ENCODE data around the gene CCDC57. TPM values are rescaled to one million over a fixed set of nuclear protein-coding genes. Genes with fewer than 3 reads are reported as not detected.

The CCDC57 gene
- total RNA-seq, 1 experiment from 2014 or later: 31.0 TPM

DNA sequence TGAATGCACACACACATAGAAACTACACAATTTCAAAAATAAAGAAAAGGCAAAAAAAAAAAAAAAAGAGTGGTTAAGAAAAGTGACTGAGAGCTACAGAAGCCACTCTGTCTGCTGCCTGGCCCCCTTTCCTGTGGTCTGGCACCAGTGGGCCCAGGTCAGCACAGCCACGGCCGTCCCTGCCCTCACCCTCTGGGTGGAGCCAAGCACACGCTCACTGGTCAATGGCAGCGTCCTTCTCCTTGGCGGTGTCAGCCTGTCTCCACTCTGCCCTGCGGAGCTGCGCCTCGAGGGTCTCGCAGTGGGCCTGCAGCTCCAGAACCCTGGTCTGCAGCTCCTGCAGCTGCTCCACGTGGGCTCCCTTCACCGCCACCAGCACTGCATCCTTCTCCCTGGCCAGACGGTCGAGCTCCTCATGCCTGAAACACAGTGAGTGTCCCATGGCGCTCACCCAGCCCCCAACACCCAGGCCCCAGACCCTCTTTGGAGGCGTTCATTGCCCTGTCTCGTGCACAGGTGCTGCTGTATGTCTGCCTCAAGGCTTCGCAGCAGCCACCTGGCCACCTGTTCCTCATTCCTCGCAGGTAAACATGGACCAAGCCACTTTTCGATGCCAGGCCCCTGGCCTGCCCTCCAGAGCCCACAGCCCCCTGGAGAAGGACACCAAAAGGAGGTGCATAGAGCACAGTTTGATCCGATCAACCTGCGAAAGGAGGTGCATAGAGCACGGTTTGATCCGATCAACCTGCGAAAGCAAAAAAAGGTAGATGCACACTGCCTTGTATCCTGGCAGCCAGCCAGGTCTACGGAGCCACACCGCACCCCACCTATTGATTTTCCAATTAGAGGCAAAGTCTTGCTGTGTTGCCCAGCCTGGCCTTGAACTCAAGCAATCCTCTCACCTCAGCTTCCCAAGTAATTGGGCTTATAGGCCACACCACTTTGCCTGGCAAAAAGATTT is 24.4 kb downstream of the CCDC57 start:
- no peak overlapping the region for H3K4me3 Mint-ChIP-seq (ENCODE audit: unreplicated experiment)
- ChIA-PET POLR2A (no interaction called here), CTCF (interaction anchor here (0.6 to 1.1 kb wide), 3 partner anchors 18 to 48 kb away, joined by 3 to 4 read pairs (median 4); no protein-coding TSS in a partner anchor)
- Histone ChIP-seq H3K9me3 (no peaks in the 10 kb centered on the region), H3K4me3 (ENCODE audit: low read depth, low read length) (no peak overlapping the region), H3K4me1 (no peaks in the 10 kb centered on the region), H3K36me3 (ENCODE audit: control insufficient read depth, insufficient read depth, low read length) (no peaks in the 10 kb centered on the region), H3K27me3 (replicated peaks; ENCODE audit: control insufficient read depth, insufficient read depth, low read length) (no peaks in the 10 kb centered on the region)
- no peak for TF ChIP-seq CTCF (IDR thresholded peaks at IDR 0.05; ENCODE audit: insufficient read depth in 1 of 2, low read depth in 1 of 2, low read length in 1 of 2, severe bottlenecking in 1 of 2, unreplicated experiment in 1 of 2)
- no peak for DNase-seq
- BruUV-seq (replicated peaks): no TSS peak
- no peaks in the 10 kb centered on the region for H3K36me3 Mint-ChIP-seq (ENCODE audit: insufficient read depth, unreplicated experiment)
- no peaks in the 10 kb centered on the region for H3K4me1 Mint-ChIP-seq (ENCODE audit: low read depth, unreplicated experiment)
- H3K9me3 Mint-ChIP-seq (ENCODE audit: unreplicated experiment): no peaks in the 10 kb centered on the region
- intact Hi-C loops (cut with micrococcal nuclease; ENCODE audit: unreplicated experiment): no loop called here
- H3K27ac Mint-ChIP-seq (ENCODE audit: unreplicated experiment): no peak overlapping the region
- H3K27me3 Mint-ChIP-seq (ENCODE audit: insufficient read depth, unreplicated experiment): no peaks in the 10 kb centered on the region

- H3K4me3 ChIP-seq (ENCODE audit: low read depth, low read length): no peak overlapping the region
- no peaks in the 10 kb centered on the region for H3K9me3 ChIP-seq
- no peaks in the 10 kb centered on the region for H3K9me3 Mint-ChIP-seq (ENCODE audit: unreplicated experiment)
- H3K4me3 Mint-ChIP-seq (ENCODE audit: unreplicated experiment): no peak overlapping the region
- H3K27me3 ChIP-seq (replicated peaks; ENCODE audit: control insufficient read depth, insufficient read depth, low read length): no peaks in the 10 kb centered on the region
- no peaks in the 10 kb centered on the region for H3K27me3 Mint-ChIP-seq (ENCODE audit: insufficient read depth, unreplicated experiment)
- DNase-seq: no peak
- H3K27ac Mint-ChIP-seq (ENCODE audit: unreplicated experiment): no peak overlapping the region
- ChIA-PET CTCF (interaction anchor here (1.1 kb wide), 1 partner anchor 18 kb away, joined by 3 read pairs; no protein-coding TSS in a partner anchor), POLR2A (no interaction called here)
- TF ChIP-seq CTCF (IDR thresholded peaks at IDR 0.05; ENCODE audit: insufficient read depth in 1 of 2, low read depth in 1 of 2, low read length in 1 of 2, severe bottlenecking in 1 of 2, unreplicated experiment in 1 of 2): no peak
- no peaks in the 10 kb centered on the region for H3K4me1 Mint-ChIP-seq (ENCODE audit: low read depth, unreplicated experiment)
- H3K36me3 Mint-ChIP-seq (ENCODE audit: insufficient read depth, unreplicated experiment): no peaks in the 10 kb centered on the region
- BruUV-seq (replicated peaks): no TSS peak
- H3K36me3 ChIP-seq (ENCODE audit: control insufficient read depth, insufficient read depth, low read length): no peaks in the 10 kb centered on the region
- H3K4me1 ChIP-seq: no peaks in the 10 kb centered on the region
- intact Hi-C loops (cut with micrococcal nuclease; ENCODE audit: unreplicated experiment): no loop called here
Measured at GRCh38 chr17:82187500-82187899, 25.1 kb downstream of the CCDC57 start.

DNA sequence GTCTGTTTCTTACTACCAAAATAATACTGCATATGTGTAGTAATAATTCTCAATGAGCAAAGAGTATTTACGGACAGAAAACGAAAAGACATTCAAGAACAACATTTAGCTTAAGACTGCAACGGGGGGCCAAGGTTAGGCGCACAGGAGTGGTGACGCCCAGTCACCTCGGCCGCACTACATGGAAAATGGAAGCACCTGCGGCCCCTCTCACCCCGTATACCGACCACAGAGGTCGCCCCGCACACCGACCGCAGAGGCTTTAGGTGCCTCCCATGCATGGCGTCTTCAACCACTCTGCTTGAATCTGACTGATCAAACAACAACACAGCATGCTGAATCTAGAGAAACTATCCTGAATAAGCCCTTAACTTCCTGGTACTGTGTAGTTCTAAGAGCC is 26.4 kb downstream of the CCDC57 start:
- Mint-ChIP-seq H3K27ac (ENCODE audit: unreplicated experiment) (no peak overlapping the region), H3K27me3 (ENCODE audit: insufficient read depth, unreplicated experiment) (no peaks in the 10 kb centered on the region), H3K4me3 (ENCODE audit: unreplicated experiment) (no peak overlapping the region), H3K36me3 (ENCODE audit: insufficient read depth, unreplicated experiment) (no peaks in the 10 kb centered on the region), H3K4me1 (ENCODE audit: low read depth, unreplicated experiment) (no peaks in the 10 kb centered on the region), H3K9me3 (ENCODE audit: unreplicated experiment) (no peaks in the 10 kb centered on the region)
- BruUV-seq (replicated peaks): no TSS peak
- Histone ChIP-seq H3K27me3 (replicated peaks; ENCODE audit: control insufficient read depth, insufficient read depth, low read length) (no peaks in the 10 kb centered on the region), H3K36me3 (ENCODE audit: control insufficient read depth, insufficient read depth, low read length) (no peaks in the 10 kb centered on the region), H3K4me1 (no peaks in the 10 kb centered on the region), H3K9me3 (no peaks in the 10 kb centered on the region), H3K4me3 (ENCODE audit: low read depth, low read length) (no peak overlapping the region)
- ChIA-PET CTCF (no interaction called here), POLR2A (interaction anchor here (0.5 kb wide), 1 partner anchor 98 kb away, joined by 4 read pairs; no protein-coding TSS in a partner anchor)
- intact Hi-C loops (cut with micrococcal nuclease; ENCODE audit: unreplicated experiment): no loop called here
- no peak for DNase-seq
- no peak for TF ChIP-seq CTCF (IDR thresholded peaks at IDR 0.05; ENCODE audit: insufficient read depth in 1 of 2, low read depth in 1 of 2, low read length in 1 of 2, severe bottlenecking in 1 of 2, unreplicated experiment in 1 of 2)
